Measurements from ENCODE around the gene KHDC1.

- TF ChIP-seq POLR2A (IDR thresholded peaks at IDR 0.05) (no peak), POLR2AphosphoS5 (IDR thresholded peaks at IDR 0.05; ENCODE audit: insufficient read depth in 1 of 2, low read depth in 1 of 2) (no peak)
- TF ChIP-seq, protein P1, sequence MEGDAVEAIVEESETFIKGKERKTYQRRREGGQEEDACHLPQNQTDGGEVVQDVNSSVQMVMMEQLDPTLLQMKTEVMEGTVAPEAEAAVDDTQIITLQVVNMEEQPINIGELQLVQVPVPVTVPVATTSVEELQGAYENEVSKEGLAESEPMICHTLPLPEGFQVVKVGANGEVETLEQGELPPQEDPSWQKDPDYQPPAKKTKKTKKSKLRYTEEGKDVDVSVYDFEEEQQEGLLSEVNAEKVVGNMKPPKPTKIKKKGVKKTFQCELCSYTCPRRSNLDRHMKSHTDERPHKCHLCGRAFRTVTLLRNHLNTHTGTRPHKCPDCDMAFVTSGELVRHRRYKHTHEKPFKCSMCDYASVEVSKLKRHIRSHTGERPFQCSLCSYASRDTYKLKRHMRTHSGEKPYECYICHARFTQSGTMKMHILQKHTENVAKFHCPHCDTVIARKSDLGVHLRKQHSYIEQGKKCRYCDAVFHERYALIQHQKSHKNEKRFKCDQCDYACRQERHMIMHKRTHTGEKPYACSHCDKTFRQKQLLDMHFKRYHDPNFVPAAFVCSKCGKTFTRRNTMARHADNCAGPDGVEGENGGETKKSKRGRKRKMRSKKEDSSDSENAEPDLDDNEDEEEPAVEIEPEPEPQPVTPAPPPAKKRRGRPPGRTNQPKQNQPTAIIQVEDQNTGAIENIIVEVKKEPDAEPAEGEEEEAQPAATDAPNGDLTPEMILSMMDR (IDR thresholded peaks at IDR 0.05): no peak
These were observed 58.7 kb downstream of the KHDC1 start for GRCh38 chr6:73204252-73204651.
